Right lobe of liver (tissue), 6 donors: Measurements from ENCODE around the gene SLC10A7. TPM values are rescaled to one million over a fixed set of nuclear protein-coding genes. Genes with fewer than 3 reads are reported as not detected.

Experiments used
- ATAC-seq, 4 donors: fragments of 200-7000 bp; cut with Tn5 transposase; one replicate each; pipeline ENCODE4 v1.9.1; 2020; ENCODE audit warnings: mild to moderate bottlenecking in 4 of 4, moderate library complexity in 4 of 4
- DNase-seq, 3 donors: peaks; one replicate each; pipeline ENCODE4 v3.0.0-alpha.2; 2020
- H3K27ac ChIP-seq, 3 donors: fragments of 200-600 bp; one replicate each; pipeline ENCODE4 v1.8.0; 2022
- H3K27me3 ChIP-seq, 2 donors: fragments of 200-600 bp; one replicate each; pipeline ENCODE4 v1.8.0; 2022
- H3K36me3 ChIP-seq, 4 donors: fragments of 200-600 bp; sonication (generic) in 1 of 4; one replicate each; pipeline versions ENCODE4 v1.5.1 to v1.8.0; 2017 to 2022; ENCODE audit warnings: control low read depth in 1 of 4
- H3K4me1 ChIP-seq, 4 donors: fragments of 200-600 bp; sonication (generic) in 1 of 4; one replicate each; pipeline versions ENCODE4 v1.5.1 to v1.8.0; 2017 to 2022; ENCODE audit warnings: control low read depth in 1 of 4
- H3K4me3 ChIP-seq, 3 donors: fragments of 200-600 bp; one replicate each; pipeline ENCODE4 v1.8.0; 2022
- H3K9me3 ChIP-seq, 4 donors: fragments of 200-600 bp; sonication (generic) in 1 of 4; one replicate each; pipeline versions ENCODE4 v1.5.1 to v1.8.0; 2017 to 2022; ENCODE audit warnings: control low read depth in 1 of 4
- POLR2A ChIP-seq: fragments of 450-650 bp; IDR thresholded peaks from one replicate; pipeline ENCODE4 v1.6.1; 2017; ENCODE audit warnings: antibody characterized with exemption, mild to moderate bottlenecking
- WGBS: methylation state at CpG from one replicate; pipeline ENCODE4 v1.1.6; 2018; ENCODE audit warnings: low coverage, low lambda C conversion rate; ENCODE audit not compliant: insufficient coverage; ENCODE audit errors: missing lambda C conversion rate; 5-methylcytosine and 5-hydroxymethylcytosine counted together
- intact Hi-C, 2 donors: fragments of 100-400 bp; cut with DNase I; formaldehyde crosslinking; loops; one replicate each; pipeline versions ENCODE4 v1.11.2 to v1.14.1; 2022
- total RNA-seq, 6 experiments: library from RNA; depleted of rRNA in 2 of 6; stranded (reverse); fragments of >200 nt in 2 of 6; fragmentation: NEBNext Ultra II Directional in 3 of 6; extraction: Animal tissue kit (Norgen Biotek cat#: 25700) in 3 of 6; gene quantifications; one replicate each; pipeline versions ENCODE4 v1.1.0 to v1.2.4, GENCODE V29; 2016 to 2023
- TF ChIP-seq, protein P1 (sequence below), 4 donors: fragments of 200-600 bp in 3 of 4; fragments of 450-650 bp in 1 of 4; IDR thresholded peaks; one replicate each; pipeline versions ENCODE4 v1.5.1 to v1.8.0; 2016 to 2022; ENCODE audit warnings: antibody characterized with exemption in 4 of 4, mild to moderate bottlenecking in 2 of 4
- donor health status: DM: no; HTN: yes; CAD: no.
- donor health status: DM: no; HTN: no; CAD: no.
- donor health status: DM: no; HTN: no; CAD: no.
- donor health status: DM: no; HTN: yes; CAD: no.
- donor health status: DM: no; HTN: yes; CAD: no.

The SLC10A7 gene
- total RNA-seq, 6 experiments from 2014 or later = 6.3 to 13.5 (median 9.5) TPM

DNA sequence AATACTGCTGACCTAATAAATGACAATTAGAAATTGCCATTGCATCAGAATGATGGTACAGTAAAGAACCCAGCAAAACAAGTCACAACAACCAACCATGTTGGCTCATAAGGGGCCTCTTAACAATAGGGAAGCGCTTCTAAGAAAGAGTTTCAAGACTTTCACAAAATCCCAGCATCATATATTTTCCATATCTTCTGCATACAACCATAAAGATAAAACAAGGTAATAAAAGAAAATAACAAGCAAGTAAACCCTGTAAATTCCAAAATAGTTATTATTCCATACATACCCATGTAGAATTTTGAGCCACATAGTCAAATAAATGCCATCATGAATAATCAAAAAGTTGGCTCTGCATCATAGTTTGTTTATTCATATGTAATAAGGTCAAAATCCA, 8.2 kb downstream of the SLC10A7 start:
- no peaks in the 10 kb centered on the region for H3K9me3 ChIP-seq
- H3K36me3 ChIP-seq = peaks cover 0 to 4% (median 3%) of the 10 kb centered on the region in 4 donors
- no peak overlapping the region for H3K4me3 ChIP-seq
- DNase-seq = no peak
- no peaks in the 10 kb centered on the region for H3K4me1 ChIP-seq
- intact Hi-C loops = no loop called here
- 93% methylated on average over 1 of the region's 1 CpG for WGBS
- H3K27ac ChIP-seq = no peak overlapping the region
- no peaks in the 10 kb centered on the region for H3K27me3 ChIP-seq
- ATAC-seq = no peak
- TF ChIP-seq POLR2A = no peak
- TF ChIP-seq, protein P1, sequence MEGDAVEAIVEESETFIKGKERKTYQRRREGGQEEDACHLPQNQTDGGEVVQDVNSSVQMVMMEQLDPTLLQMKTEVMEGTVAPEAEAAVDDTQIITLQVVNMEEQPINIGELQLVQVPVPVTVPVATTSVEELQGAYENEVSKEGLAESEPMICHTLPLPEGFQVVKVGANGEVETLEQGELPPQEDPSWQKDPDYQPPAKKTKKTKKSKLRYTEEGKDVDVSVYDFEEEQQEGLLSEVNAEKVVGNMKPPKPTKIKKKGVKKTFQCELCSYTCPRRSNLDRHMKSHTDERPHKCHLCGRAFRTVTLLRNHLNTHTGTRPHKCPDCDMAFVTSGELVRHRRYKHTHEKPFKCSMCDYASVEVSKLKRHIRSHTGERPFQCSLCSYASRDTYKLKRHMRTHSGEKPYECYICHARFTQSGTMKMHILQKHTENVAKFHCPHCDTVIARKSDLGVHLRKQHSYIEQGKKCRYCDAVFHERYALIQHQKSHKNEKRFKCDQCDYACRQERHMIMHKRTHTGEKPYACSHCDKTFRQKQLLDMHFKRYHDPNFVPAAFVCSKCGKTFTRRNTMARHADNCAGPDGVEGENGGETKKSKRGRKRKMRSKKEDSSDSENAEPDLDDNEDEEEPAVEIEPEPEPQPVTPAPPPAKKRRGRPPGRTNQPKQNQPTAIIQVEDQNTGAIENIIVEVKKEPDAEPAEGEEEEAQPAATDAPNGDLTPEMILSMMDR (IDR thresholded peaks at IDR 0.05) = no peak

DNA sequence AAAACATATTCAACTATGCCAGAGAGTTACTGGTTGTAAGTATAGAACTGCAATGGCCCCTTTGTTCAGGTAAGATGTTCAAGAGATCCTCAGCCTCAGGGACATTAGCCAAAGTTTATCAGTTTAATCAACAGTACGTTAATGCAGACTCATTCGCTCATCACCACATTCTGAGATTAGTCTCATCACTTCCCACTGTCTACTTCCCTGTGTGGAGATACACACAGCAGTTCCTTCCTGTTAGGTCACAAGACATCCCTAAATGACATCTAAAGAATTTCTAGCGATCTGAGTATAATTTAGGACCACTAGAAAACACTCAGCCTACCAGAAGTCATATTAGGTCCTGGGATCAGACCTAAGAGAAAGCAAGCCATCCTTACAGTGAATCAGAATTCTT, 10.4 kb downstream of the SLC10A7 start:
- Histone ChIP-seq H3K36me3 (peaks cover 0 to 4% (median 3%) of the 10 kb centered on the region in 4 donors), H3K4me1 (no peaks in the 10 kb centered on the region), H3K4me3 (no peak overlapping the region), H3K27ac (no peak overlapping the region), H3K27me3 (no peaks in the 10 kb centered on the region), H3K9me3 (no peaks in the 10 kb centered on the region)
- TF ChIP-seq POLR2A = no peak
- TF ChIP-seq, protein P1 (IDR thresholded peaks at IDR 0.05) = no peak
- WGBS = 53% methylated on average over 2 of the region's 3 CpGs
- DNase-seq (no peak), ATAC-seq (peak in 3 of 4 donors; percentile 34 to 41 (median 40))
- intact Hi-C loops = no loop called here

DNA sequence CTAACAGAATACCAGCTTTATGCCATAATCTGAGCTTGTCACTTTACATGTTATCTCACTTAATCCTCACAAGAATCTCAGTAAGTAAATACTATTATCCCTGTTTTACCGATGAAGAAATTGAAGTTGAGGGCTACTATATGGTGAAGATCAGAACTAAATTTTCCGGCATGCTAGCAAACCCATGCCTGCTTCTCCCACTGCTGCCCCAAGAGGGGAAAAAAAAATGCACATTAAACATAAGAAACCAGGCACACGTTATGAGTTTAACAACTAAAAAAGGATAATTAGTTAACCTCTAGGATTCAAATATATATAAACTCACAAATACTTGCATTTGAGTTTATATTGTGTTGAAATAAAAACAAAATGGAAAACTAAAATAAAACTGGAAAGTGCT, 10.8 kb downstream of the SLC10A7 start:
- no peak for ATAC-seq
- H3K9me3 ChIP-seq = no peaks in the 10 kb centered on the region
- no peak for DNase-seq
- no peak overlapping the region for H3K27ac ChIP-seq
- no peaks in the 10 kb centered on the region for H3K27me3 ChIP-seq
- H3K36me3 ChIP-seq = peaks cover 0 to 4% (median 1%) of the 10 kb centered on the region in 4 donors
- WGBS = 83% methylated on average over 3 of the region's 3 CpGs
- intact Hi-C loops = no loop called here
- H3K4me3 ChIP-seq = no peak overlapping the region
- H3K4me1 ChIP-seq = no peaks in the 10 kb centered on the region
- TF ChIP-seq, protein P1 (IDR thresholded peaks at IDR 0.05) = no peak
- no peak for TF ChIP-seq POLR2A

DNA sequence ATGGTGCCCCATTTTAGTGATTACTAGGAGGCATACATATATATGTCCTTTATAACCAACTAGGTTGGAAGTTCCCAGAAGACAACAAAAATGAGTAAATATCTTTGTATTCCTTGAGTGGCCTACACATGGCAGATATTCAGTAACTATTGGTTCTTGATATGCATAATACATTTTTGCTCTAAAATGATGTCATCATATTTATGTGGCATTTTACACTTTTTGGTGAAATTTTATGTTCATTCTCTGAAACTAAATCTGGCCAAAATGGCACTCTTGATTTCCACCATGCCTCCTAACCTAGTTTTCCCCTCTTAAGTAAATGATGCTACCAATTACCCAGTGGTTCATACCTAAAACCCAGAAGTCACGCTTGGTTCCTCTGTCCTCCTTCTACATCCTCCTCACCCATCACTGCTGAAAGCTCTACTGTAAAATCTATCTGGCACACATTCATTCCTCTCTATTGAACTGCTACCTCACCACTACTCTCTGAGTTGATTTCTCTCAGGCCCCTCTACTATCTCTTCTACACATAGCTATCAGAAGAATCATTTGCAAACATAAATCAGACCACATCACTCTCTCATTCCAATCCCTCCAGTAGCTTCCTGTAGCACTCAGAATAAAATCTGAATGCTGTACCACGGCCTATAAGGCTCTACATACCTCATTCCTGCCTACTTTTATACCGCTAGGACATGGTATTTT, 13.4 kb downstream of the SLC10A7 start:
- Histone ChIP-seq H3K4me3 (no peak overlapping the region), H3K27me3 (no peaks in the 10 kb centered on the region), H3K27ac (no peak overlapping the region), H3K36me3 (no peaks in the 10 kb centered on the region), H3K9me3 (no peaks in the 10 kb centered on the region), H3K4me1 (no peaks in the 10 kb centered on the region)
- TF ChIP-seq, protein P1 (IDR thresholded peaks at IDR 0.05) = no peak
- TF ChIP-seq POLR2A = no peak
- ATAC-seq = no peak
- intact Hi-C loops = no loop called here
- 100% methylated on average over 3 of the region's 3 CpGs for WGBS
- DNase-seq = no peak
